ENCODE measurements around the gene RPP30.
A peak's percentile ranks its signal among the peaks of the same experiment; 100 is the strongest.

The RPP30 gene

GRCh38 chr10:90855126-90855525, 16.6 kb upstream of the RPP30 start:
- H3K79me2 ChIP-seq (ENCODE audit: insufficient read depth, low read length): no peaks in the 10 kb centered on the region
- H3K4me1 ChIP-seq (ENCODE audit: insufficient read depth, low read length): peaks cover 14% of the 10 kb centered on the region
- ATAC-seq (ENCODE audit: insufficient read depth, low read depth): no peak
- H3K36me3 ChIP-seq (ENCODE audit: insufficient read depth, low read length): no peaks in the 10 kb centered on the region
- H4K20me1 ChIP-seq (ENCODE audit: insufficient read depth, low read length): no peaks in the 10 kb centered on the region
- DNase-seq: no peak
- H3K9me3 ChIP-seq (ENCODE audit: insufficient read depth, low read length, severe bottlenecking): peaks cover 7% of the 10 kb centered on the region
- no peak overlapping the region for H2AFZ ChIP-seq (ENCODE audit: low read depth, low read length)
- H3K4me2 ChIP-seq (ENCODE audit: insufficient read depth, low read length): no peak overlapping the region
- no peak overlapping the region for H3K27ac ChIP-seq (ENCODE audit: low read length)
- H3K27me3 ChIP-seq (ENCODE audit: insufficient read depth, low read length, poor library complexity): peaks cover 63% of the 10 kb centered on the region
- TF ChIP-seq CTCF (IDR thresholded peaks at IDR 0.05; ENCODE audit: borderline replicate concordance, extremely low read depth, low read length, poor library complexity, severe bottlenecking) (no peak), EZH2 (IDR thresholded peaks at IDR 0.05; ENCODE audit: borderline replicate concordance, low read depth, low read length, severe bottlenecking) (no peak)
- H3K4me3 ChIP-seq (ENCODE audit: low read depth in 1 of 2, low read length in 2 of 2): no peak overlapping the region
- H3K9ac ChIP-seq (ENCODE audit: low read depth, low read length): no peak overlapping the region

- H3K9me3 ChIP-seq (ENCODE audit: insufficient read depth, low read length, severe bottlenecking): no peaks in the 10 kb centered on the region
- peaks cover 14% of the 10 kb centered on the region for H3K4me1 ChIP-seq (ENCODE audit: insufficient read depth, low read length)
- H3K27ac ChIP-seq (ENCODE audit: low read length): no peak overlapping the region
- H3K4me3 ChIP-seq (ENCODE audit: low read depth in 1 of 2, low read length in 2 of 2): no peak overlapping the region
- H3K27me3 ChIP-seq (ENCODE audit: insufficient read depth, low read length, poor library complexity): peaks cover 71% of the 10 kb centered on the region
- no peak overlapping the region for H2AFZ ChIP-seq (ENCODE audit: low read depth, low read length)
- no peaks in the 10 kb centered on the region for H3K36me3 ChIP-seq (ENCODE audit: insufficient read depth, low read length)
- no peak overlapping the region for H3K9ac ChIP-seq (ENCODE audit: low read depth, low read length)
- ATAC-seq (ENCODE audit: insufficient read depth, low read depth): no peak
- DNase-seq: no peak
- H3K4me2 ChIP-seq (ENCODE audit: insufficient read depth, low read length): no peak overlapping the region
- H3K79me2 ChIP-seq (ENCODE audit: insufficient read depth, low read length): no peaks in the 10 kb centered on the region
- TF ChIP-seq CTCF (IDR thresholded peaks at IDR 0.05; ENCODE audit: borderline replicate concordance, extremely low read depth, low read length, poor library complexity, severe bottlenecking) (no peak), EZH2 (IDR thresholded peaks at IDR 0.05; ENCODE audit: borderline replicate concordance, low read depth, low read length, severe bottlenecking) (no peak)
- no peaks in the 10 kb centered on the region for H4K20me1 ChIP-seq (ENCODE audit: insufficient read depth, low read length)
Measured at GRCh38 chr10:90856261-90856660, 15.5 kb upstream of the RPP30 start.

- no peak for DNase-seq
- no peaks in the 10 kb centered on the region for H3K9me3 ChIP-seq (ENCODE audit: insufficient read depth, low read length, severe bottlenecking)
- no peaks in the 10 kb centered on the region for H3K79me2 ChIP-seq (ENCODE audit: insufficient read depth, low read length)
- peaks cover 80% of the 10 kb centered on the region for H3K27me3 ChIP-seq (ENCODE audit: insufficient read depth, low read length, poor library complexity)
- no peaks in the 10 kb centered on the region for H3K36me3 ChIP-seq (ENCODE audit: insufficient read depth, low read length)
- H3K27ac ChIP-seq (ENCODE audit: low read length): no peak overlapping the region
- peak overlapping the region in 1 of 2 experiments; percentile 56; a peak in 2 of 4 replicates for H3K4me3 ChIP-seq (ENCODE audit: low read depth in 1 of 2, low read length in 2 of 2)
- no peaks in the 10 kb centered on the region for H4K20me1 ChIP-seq (ENCODE audit: insufficient read depth, low read length)
- H3K9ac ChIP-seq (ENCODE audit: low read depth, low read length): peak overlapping the region; percentile 36; the same call in 1 of the 2 replicates
- no peak overlapping the region for H2AFZ ChIP-seq (ENCODE audit: low read depth, low read length)
- H3K4me1 ChIP-seq (ENCODE audit: insufficient read depth, low read length): peaks cover 14% of the 10 kb centered on the region
- peak overlapping the region; percentile 82 for H3K4me2 ChIP-seq (ENCODE audit: insufficient read depth, low read length)
- ATAC-seq (ENCODE audit: insufficient read depth, low read depth): no peak
- no peak for TF ChIP-seq CTCF (IDR thresholded peaks at IDR 0.05; ENCODE audit: borderline replicate concordance, extremely low read depth, low read length, poor library complexity, severe bottlenecking)
- no peak for TF ChIP-seq EZH2 (IDR thresholded peaks at IDR 0.05; ENCODE audit: borderline replicate concordance, low read depth, low read length, severe bottlenecking)
Measured at GRCh38 chr10:90856964-90857634, 14.7 kb upstream of the RPP30 start.
